HL-60 (cell line): ENCODE measurements around the gene WIPF2.

Experiments
- DNase-seq, 2 experiments: peaks; one replicate each; pipeline ENCODE4 v3.0.0-alpha.2; 2010 to 2020; ENCODE audit warnings: low read depth in 1 of 2, low spot score in 1 of 2
- H3K27ac ChIP-seq: fragments of 250-450 bp; sonication (Bioruptor Pico); replicated peaks from 2 replicates; pipeline ENCODE4 v1.5.1; 2020; ENCODE audit warnings: mild to moderate bottlenecking, moderate library complexity
- H3K27me3 ChIP-seq: fragments of 250-450 bp; sonication (Bioruptor Pico); 2 replicates; pipeline ENCODE4 v1.5.1; 2021; ENCODE audit warnings: mild to moderate bottlenecking, moderate library complexity; ENCODE audit not compliant: insufficient read depth, poor library complexity, severe bottlenecking
- H3K4me3 ChIP-seq: replicated peaks from 2 replicates; pipeline ENCODE4 v1.5.1; 2011; ENCODE audit warnings: mild to moderate bottlenecking, control low read depth, low read length; ENCODE audit not compliant: insufficient read depth
- GABPA ChIP-seq: IDR thresholded peaks from 2 replicates; pipeline ENCODE4 v1.6.1; 2012; ENCODE audit warnings: low read depth
- POLR2AphosphoS5 ChIP-seq: IDR thresholded peaks from 2 replicates; pipeline ENCODE4 v1.6.1; 2012; ENCODE audit warnings: low read depth
- SPI1 ChIP-seq: IDR thresholded peaks from 2 replicates; pipeline ENCODE4 v1.6.1; 2012; ENCODE audit warnings: low read depth, mild to moderate bottlenecking, borderline replicate concordance
- TF ChIP-seq, protein P1 (sequence below): IDR thresholded peaks from 2 replicates; pipeline ENCODE4 v1.6.1; 2012; ENCODE audit warnings: low read depth; ENCODE audit not compliant: insufficient replicate concordance
- TF ChIP-seq, protein P2 (sequence below): IDR thresholded peaks from one replicate; pipeline ENCODE4 v1.5.1; 2011; ENCODE audit warnings: low read length, control low read depth, inconsistent platforms; ENCODE audit not compliant: insufficient read depth

WIPF2 gene

DNA sequence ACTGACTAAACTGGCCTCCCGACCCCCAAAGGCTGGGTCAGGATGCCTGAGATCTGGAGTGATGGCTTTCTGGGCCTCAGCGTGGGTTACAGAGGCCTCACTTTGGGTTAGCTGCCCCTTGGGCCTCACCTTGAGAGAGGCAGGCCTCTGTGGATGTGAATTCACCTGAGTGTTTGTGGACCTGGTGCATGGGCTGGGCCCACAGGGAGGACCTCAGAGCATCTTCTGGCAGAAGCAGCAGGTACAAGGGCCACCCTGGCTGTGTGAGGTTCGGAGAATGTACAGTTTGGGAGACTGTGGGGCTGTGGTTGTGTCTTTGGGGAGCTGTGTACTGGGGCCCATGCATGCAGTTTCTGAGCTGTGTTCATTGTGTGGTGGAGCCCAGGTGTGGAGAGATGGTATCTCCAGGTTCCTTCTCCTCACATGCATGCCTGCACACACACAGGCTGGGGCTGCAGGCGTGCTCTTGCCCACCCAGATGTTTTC, 108.2 kb downstream of the WIPF2 start:
- H3K27me3 ChIP-seq: no peaks in the 10 kb centered on the region
- H3K4me3 ChIP-seq: no peak overlapping the region
- no peak overlapping the region; the same call in 1 of the 2 replicates for H3K27ac ChIP-seq
- TF ChIP-seq, protein P1, sequence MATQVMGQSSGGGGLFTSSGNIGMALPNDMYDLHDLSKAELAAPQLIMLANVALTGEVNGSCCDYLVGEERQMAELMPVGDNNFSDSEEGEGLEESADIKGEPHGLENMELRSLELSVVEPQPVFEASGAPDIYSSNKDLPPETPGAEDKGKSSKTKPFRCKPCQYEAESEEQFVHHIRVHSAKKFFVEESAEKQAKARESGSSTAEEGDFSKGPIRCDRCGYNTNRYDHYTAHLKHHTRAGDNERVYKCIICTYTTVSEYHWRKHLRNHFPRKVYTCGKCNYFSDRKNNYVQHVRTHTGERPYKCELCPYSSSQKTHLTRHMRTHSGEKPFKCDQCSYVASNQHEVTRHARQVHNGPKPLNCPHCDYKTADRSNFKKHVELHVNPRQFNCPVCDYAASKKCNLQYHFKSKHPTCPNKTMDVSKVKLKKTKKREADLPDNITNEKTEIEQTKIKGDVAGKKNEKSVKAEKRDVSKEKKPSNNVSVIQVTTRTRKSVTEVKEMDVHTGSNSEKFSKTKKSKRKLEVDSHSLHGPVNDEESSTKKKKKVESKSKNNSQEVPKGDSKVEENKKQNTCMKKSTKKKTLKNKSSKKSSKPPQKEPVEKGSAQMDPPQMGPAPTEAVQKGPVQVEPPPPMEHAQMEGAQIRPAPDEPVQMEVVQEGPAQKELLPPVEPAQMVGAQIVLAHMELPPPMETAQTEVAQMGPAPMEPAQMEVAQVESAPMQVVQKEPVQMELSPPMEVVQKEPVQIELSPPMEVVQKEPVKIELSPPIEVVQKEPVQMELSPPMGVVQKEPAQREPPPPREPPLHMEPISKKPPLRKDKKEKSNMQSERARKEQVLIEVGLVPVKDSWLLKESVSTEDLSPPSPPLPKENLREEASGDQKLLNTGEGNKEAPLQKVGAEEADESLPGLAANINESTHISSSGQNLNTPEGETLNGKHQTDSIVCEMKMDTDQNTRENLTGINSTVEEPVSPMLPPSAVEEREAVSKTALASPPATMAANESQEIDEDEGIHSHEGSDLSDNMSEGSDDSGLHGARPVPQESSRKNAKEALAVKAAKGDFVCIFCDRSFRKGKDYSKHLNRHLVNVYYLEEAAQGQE: no peak
- TF ChIP-seq, protein P2, sequence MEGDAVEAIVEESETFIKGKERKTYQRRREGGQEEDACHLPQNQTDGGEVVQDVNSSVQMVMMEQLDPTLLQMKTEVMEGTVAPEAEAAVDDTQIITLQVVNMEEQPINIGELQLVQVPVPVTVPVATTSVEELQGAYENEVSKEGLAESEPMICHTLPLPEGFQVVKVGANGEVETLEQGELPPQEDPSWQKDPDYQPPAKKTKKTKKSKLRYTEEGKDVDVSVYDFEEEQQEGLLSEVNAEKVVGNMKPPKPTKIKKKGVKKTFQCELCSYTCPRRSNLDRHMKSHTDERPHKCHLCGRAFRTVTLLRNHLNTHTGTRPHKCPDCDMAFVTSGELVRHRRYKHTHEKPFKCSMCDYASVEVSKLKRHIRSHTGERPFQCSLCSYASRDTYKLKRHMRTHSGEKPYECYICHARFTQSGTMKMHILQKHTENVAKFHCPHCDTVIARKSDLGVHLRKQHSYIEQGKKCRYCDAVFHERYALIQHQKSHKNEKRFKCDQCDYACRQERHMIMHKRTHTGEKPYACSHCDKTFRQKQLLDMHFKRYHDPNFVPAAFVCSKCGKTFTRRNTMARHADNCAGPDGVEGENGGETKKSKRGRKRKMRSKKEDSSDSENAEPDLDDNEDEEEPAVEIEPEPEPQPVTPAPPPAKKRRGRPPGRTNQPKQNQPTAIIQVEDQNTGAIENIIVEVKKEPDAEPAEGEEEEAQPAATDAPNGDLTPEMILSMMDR: no peak
- no peak for TF ChIP-seq POLR2AphosphoS5
- TF ChIP-seq SPI1: no peak
- no peak for TF ChIP-seq GABPA
- no peak for DNase-seq

DNA sequence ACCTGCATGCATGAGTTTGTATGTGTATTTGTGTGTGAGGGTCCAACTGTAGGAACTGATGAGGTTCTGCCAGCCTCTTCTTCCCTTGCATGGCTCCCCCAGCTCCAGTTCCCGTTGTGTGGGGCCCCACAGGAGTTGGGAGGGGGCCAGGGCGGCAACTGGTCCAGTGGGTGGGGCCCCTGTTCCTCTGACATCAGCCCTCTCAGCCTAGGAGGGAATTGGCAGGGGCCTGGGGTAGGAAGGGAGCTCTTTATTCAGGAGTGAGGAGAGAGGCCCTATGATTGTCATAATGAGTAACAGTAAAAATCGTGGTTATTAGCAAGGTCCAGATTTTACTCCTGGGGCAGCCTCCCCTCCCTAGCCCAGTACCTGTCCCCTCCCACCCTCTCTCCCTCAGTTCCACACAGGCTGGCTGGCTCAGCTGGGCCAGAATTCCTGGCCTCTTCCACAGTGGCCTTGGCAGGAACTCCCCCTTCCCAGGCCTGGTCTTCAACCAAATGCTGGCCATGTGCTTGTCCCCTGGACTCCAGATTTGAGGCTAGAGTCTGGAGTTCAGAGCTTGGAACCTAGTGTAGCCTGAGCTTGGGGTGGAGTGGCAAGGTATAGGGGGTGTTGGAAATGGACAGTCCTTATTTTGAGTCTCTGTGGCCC, 108.8 kb downstream of the WIPF2 start:
- Histone ChIP-seq H3K4me3 (no peak overlapping the region), H3K27me3 (no peaks in the 10 kb centered on the region), H3K27ac (peak overlapping the region; percentile 45)
- DNase-seq: peak in 1 of 2 experiments; percentile 46
- TF ChIP-seq GABPA: no peak

DNA sequence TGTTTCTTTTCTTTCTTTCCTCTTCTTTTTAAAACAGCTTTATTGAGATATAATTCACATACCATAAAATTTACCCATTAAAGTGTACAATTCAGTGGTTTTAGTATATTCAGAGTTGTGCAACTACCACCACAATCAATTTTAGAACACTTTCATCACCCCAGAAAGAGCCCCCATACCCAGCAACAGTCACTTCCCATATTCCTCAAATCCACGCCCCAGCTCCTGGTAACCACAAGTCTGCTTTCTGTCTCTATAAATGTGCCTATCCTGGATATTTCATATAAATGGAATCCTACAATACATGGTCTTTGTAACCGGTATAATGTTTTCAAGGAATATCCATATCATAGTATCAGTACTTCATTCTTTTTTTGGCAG, 109.3 kb downstream of the WIPF2 start:
- Histone ChIP-seq H3K4me3 (no peak overlapping the region), H3K27me3 (no peaks in the 10 kb centered on the region), H3K27ac (peak overlapping the region; percentile 45)
- no peak for DNase-seq
- TF ChIP-seq POLR2AphosphoS5 (no peak), SPI1 (peak; percentile 54; the same call in 1 of the 2 replicates)

DNA sequence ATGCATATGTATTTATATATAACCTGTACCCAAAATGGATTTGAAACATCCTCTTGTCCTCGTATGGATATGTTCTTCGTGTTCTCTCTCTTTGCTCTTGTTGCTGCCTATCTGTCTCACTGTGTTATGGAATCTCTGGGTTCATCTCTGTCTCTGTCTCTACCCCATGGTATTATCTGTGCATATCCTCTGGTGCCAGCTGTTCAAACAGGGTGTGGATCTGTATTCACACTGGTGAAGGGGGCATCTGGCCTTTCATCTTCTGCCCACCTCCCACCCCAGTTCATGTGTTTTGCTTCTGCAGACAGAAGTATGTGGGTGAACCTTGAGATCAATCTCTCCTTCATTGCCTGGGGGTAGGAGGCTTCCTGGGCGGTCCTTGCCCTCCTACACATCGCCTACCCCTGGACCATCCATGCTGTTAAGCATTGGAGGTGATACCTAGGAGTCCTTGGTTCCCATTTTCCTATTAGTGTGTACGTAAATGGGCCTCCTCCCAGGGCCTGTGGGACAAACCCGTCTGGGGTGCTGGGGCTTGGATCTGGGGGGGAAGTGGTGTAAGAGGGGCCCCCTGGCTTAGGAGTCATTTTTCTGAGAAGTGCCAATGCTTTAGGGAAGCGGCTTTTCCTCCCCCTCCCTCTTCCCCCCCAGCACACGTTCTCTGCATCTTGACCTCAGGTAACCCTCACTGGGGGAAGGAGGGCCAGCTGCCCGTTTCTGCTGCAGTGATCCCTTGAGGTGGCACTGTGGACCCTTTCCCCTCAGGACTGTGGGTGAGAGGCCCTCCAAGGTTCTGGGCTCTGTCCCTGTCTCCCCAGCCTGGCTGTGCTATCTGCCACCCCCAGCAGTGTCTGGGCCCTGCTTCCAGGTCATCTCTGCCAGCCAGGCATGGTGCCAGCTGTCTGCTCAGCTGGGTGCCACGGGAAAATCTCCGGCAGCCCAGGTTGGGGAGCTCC, 111.0 kb downstream of the WIPF2 start:
- no peaks in the 10 kb centered on the region for H3K27me3 ChIP-seq
- H3K4me3 ChIP-seq: no peak overlapping the region
- DNase-seq: peak; percentile 83 to 89

More for the DNA sequence above, 111.0 kb downstream of the WIPF2 start:
- TF ChIP-seq GABPA (no peak), SPI1 (peak; percentile 92), POLR2AphosphoS5 (peak; percentile 73)
- TF ChIP-seq, protein P2: no peak
- TF ChIP-seq, protein P1: no peak
- peak overlapping the region; percentile 70 for H3K27ac ChIP-seq
